Peyer's patch (tissue), 4 donors: ENCODE data around the gene PLOD1. TPM values are rescaled to one million over a fixed set of nuclear protein-coding genes. Genes with fewer than 3 reads are reported as not detected.
"Not testable (repeated sequence)": the region's sequence is repeated elsewhere in the genome, so short reads cannot be mapped to it uniquely, and the experiment has no call there.

ENCODE experiments used
- DNase-seq, 3 donors: peaks; one replicate each; pipeline ENCODE4 v3.0.0-alpha.2; 2017 to 2019
- H3K27ac ChIP-seq, 4 donors: fragments of 200-600 bp; sonication (generic); one replicate each; pipeline ENCODE4 v1.5.1; 2016 to 2019
- H3K27me3 ChIP-seq, 2 donors: fragments of 200-600 bp; sonication (generic); one replicate each; pipeline ENCODE4 v1.5.1; 2019
- H3K36me3 ChIP-seq, 3 donors: fragments of 200-600 bp; sonication (generic); one replicate each; pipeline ENCODE4 v1.5.1; 2016 to 2019
- H3K4me1 ChIP-seq, 4 donors: fragments of 200-600 bp; sonication (generic); one replicate each; pipeline ENCODE4 v1.5.1; 2016 to 2019
- H3K4me3 ChIP-seq, 4 donors: fragments of 200-600 bp; sonication (generic); 1 replicate in 3 of 4; 2 replicates in 1 of 4; pipeline ENCODE4 v1.5.1; 2016 to 2019; ENCODE audit warnings: mild to moderate bottlenecking in 1 of 4
- H3K9me3 ChIP-seq, 4 donors: fragments of 200-600 bp; sonication (generic); one replicate each; pipeline ENCODE4 v1.5.1; 2016 to 2019; ENCODE audit warnings: mild to moderate bottlenecking in 1 of 4
- POLR2A ChIP-seq, 2 donors: fragments of 450-650 bp; IDR thresholded peaks; one replicate each; pipeline ENCODE4 v1.5.1; 2017; ENCODE audit warnings: antibody characterized with exemption in 2 of 2, mild to moderate bottlenecking in 2 of 2, moderate library complexity in 2 of 2
- total RNA-seq, 4 donors: library from RNA; depleted of rRNA; stranded (reverse); fragments of >200 nt; gene quantifications; one replicate each; pipeline ENCODE4 v1.1.0, GENCODE V29; 2016
- TF ChIP-seq, protein P1 (sequence below), 6 experiments: fragments of 450-650 bp in 4 of 6; fragments of 200-600 bp in 2 of 6; sonication (generic) in 1 of 6; IDR thresholded peaks; one replicate each; pipeline ENCODE4 v1.5.1; 2017 to 2019; ENCODE audit warnings: antibody characterized with exemption in 6 of 6, mild to moderate bottlenecking in 3 of 6, moderate library complexity in 1 of 6

Gene PLOD1
- total RNA-seq, 4 donors from 2014 or later: 23.9 to 75.2 (median 47.0) TPM

DNA sequence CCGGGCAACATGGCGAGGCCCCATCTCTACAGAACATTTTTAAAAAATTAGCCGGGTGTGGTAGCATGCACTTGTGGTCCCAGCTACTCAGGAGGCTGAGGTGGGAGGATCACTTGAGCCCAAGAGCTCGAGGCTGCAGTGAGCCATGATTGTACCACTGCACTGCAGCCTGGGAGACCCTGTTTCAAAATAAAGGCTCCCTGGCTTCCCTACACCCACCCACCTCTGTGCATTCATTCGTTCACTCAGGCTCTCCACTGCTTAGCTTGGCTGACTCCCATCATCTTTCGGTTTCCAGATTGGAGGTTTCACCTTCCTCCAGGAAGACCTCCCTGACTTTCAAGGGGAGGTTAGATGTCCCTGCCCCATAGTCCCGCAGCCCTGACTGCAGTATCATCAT, 22.5 kb upstream of the PLOD1 start:
- DNase-seq: no peak
- no peak for TF ChIP-seq POLR2A (IDR thresholded peaks at IDR 0.05)
- TF ChIP-seq, protein P1, sequence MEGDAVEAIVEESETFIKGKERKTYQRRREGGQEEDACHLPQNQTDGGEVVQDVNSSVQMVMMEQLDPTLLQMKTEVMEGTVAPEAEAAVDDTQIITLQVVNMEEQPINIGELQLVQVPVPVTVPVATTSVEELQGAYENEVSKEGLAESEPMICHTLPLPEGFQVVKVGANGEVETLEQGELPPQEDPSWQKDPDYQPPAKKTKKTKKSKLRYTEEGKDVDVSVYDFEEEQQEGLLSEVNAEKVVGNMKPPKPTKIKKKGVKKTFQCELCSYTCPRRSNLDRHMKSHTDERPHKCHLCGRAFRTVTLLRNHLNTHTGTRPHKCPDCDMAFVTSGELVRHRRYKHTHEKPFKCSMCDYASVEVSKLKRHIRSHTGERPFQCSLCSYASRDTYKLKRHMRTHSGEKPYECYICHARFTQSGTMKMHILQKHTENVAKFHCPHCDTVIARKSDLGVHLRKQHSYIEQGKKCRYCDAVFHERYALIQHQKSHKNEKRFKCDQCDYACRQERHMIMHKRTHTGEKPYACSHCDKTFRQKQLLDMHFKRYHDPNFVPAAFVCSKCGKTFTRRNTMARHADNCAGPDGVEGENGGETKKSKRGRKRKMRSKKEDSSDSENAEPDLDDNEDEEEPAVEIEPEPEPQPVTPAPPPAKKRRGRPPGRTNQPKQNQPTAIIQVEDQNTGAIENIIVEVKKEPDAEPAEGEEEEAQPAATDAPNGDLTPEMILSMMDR (IDR thresholded peaks at IDR 0.05): no peak
- H3K27ac ChIP-seq: no peak overlapping the region

DNA sequence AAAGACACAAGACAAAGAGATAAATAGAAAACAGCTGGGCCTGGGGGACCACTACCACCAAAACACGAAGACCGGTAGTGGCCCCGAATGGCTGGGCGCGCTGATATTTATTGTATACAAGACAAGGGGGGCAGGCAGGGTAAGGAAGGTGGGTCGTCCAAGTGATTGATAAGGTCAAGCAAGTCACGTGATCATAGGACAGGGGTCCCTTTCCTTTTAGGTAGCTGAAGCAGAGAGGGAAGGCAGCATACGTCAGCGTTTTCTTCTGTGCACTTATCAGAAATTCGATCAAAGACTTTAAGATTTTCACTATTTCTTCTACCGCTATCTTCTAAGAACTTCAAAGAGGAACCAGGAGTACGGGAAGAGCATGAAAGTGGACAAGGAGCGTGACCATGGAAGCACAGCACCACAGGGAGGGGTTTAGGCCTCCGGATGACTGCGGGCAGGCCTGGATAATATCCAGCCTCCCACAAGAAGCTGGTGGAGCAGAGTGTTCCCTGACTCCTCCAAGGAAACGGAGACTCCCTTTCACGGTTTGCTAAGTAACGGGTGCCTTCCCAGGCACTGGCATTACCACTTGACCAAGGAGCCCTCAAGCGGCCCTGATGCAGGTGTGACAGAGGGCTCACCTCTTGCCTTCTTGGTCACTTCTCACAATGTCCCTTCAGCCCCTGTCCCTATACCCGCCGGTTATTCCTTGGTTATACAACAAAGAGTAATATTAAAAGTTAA, 21.9 kb upstream of the PLOD1 start:
- not testable (repeated sequence) for H3K27ac ChIP-seq, DNase-seq

More for the DNA sequence above, 22.5 kb upstream of the PLOD1 start:
- Histone ChIP-seq H3K4me3 (no peak overlapping the region), H3K27me3 (no peaks in the 10 kb centered on the region), H3K36me3 (no peaks in the 10 kb centered on the region), H3K9me3 (no peaks in the 10 kb centered on the region), H3K4me1 (peaks cover 0 to 13% (median 0%) of the 10 kb centered on the region in 4 donors)

DNA sequence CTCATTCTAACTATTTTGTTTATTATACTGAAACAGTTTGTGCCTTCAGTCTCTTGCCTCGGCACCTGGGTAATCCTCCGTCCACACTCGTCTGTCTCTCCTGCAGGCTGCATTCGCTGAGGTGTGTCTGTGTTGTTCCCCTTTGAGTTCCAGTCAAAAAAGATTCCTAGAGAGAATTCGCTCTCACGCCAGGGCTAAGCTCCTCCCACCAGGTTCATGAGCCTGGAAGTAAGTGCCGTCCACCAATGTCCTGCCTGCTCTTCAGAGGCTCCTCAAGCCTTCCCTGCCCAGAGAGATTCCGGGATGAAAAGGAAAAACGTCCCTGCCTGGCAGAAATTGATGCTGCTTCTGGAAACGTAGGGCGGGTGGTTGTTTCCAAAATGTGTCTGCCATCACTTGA, 21.2 kb upstream of the PLOD1 start:
- DNase-seq: no peak
- H3K27me3 ChIP-seq: no peaks in the 10 kb centered on the region
- no peaks in the 10 kb centered on the region for H3K9me3 ChIP-seq
- H3K27ac ChIP-seq: no peak overlapping the region
- H3K4me1 ChIP-seq: peaks cover 0 to 14% (median 0%) of the 10 kb centered on the region in 4 donors
- TF ChIP-seq POLR2A (IDR thresholded peaks at IDR 0.05): no peak
- TF ChIP-seq, protein P1 (IDR thresholded peaks at IDR 0.05): no peak
- no peak overlapping the region for H3K4me3 ChIP-seq
- peaks cover 0 to under 1% (median 0%) of the 10 kb centered on the region in 3 donors for H3K36me3 ChIP-seq

More for the DNA sequence above, 21.9 kb upstream of the PLOD1 start:
- not testable (repeated sequence) for H3K9me3 ChIP-seq, H3K36me3 ChIP-seq, H3K4me3 ChIP-seq, H3K27me3 ChIP-seq
- peaks cover 0 to 13% (median 0%) of the 10 kb centered on the region in 4 donors for H3K4me1 ChIP-seq

DNA sequence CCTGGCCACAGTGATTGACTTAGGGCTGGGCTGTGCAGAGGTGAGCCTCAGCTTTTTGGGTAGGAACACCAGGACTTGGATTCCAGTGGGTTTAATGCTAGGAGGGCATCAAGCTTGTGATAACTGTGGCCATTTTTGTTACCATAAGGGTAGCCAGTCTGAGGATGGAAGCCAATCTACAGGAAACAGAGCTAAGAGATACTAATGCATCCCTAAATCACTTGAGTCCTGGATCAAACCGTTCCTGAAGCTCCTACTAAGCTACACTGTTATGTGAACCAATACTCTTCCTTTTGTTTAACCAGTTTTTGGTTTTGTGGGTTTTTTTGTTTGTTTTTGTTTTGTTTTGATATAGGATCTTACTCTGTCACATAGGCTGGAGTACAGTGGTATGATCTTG, 20.5 kb upstream of the PLOD1 start:
- no peaks in the 10 kb centered on the region for H3K27me3 ChIP-seq
- H3K27ac ChIP-seq: no peak overlapping the region
- DNase-seq: no peak
- peaks cover 0 to 8% (median 0%) of the 10 kb centered on the region in 3 donors for H3K36me3 ChIP-seq
- no peak overlapping the region for H3K4me3 ChIP-seq
- no peak for TF ChIP-seq POLR2A (IDR thresholded peaks at IDR 0.05)
- TF ChIP-seq, protein P1 (IDR thresholded peaks at IDR 0.05): no peak
- no peaks in the 10 kb centered on the region for H3K9me3 ChIP-seq
- peaks cover 0 to 21% (median 0%) of the 10 kb centered on the region in 4 donors for H3K4me1 ChIP-seq

DNA sequence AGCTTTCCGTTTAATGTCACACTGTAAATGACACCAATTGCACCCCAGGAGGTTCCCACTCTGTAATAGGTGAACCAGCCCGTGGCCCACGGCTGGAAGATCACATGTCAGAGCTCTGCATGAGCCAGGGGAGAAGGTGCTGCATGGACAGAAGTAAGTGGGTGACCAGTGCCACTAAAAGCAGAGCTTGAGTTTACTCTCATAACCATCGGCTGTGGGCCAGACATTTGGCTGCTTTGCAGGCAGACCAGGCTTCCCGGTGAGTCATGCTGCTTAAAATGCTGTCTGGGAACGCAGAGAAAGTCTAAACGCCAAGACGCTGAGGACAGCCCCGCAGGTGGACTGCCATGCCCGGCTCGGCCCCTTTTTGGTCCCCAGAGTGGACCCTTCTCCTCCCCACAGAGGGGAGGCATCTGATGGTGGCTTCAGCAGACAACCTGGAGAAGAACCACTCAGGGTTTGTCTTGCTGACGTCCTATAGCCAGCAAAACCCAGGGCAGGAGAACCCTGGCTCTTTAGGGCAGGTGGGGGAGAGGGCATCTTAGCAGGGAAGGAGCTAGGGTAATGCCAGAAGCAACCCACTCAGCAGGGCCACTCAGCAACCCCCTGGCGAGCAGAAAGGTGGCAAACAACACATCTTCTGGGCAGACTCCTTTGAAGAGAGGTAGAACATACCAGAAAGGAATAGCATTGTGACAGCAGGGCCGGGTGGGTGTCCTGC, 15.6 kb upstream of the PLOD1 start:
- Histone ChIP-seq H3K36me3 (peaks cover 0 to 54% (median 0%) of the 10 kb centered on the region in 3 donors), H3K4me3 (no peak overlapping the region), H3K4me1 (peaks cover 2 to 54% (median 9%) of the 10 kb centered on the region in 4 donors), H3K27ac (peak overlapping the region in 1 of 4 donors; percentile 34), H3K27me3 (no peaks in the 10 kb centered on the region), H3K9me3 (no peaks in the 10 kb centered on the region)
- TF ChIP-seq, protein P1 (IDR thresholded peaks at IDR 0.05): no peak
- TF ChIP-seq POLR2A (IDR thresholded peaks at IDR 0.05): no peak
- DNase-seq: no peak

DNA sequence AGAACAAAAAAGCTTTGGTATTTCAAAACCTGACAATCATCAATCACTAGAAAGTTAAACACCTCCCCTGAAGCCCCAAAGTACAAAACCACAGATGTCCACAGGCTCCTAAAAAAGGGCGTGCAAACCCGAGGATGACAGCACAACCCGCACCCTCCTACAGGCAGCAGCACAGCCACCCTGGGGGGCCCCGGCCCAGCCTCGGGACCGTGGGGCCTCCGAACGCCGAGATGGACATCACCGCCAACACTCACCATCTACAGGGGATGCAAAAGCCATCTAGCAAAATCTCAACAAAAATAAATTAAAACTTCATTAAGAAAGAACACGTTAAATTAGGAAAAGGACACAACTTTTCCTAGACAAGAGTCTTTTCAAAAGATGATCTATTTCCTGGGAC, 14.9 kb upstream of the PLOD1 start:
- H3K9me3 ChIP-seq: no peaks in the 10 kb centered on the region
- H3K27me3 ChIP-seq: no peaks in the 10 kb centered on the region
- H3K27ac ChIP-seq: peak overlapping the region in 1 of 4 donors; percentile 34
- H3K4me3 ChIP-seq: no peak overlapping the region
- DNase-seq: no peak
- peaks cover 0 to 54% (median 0%) of the 10 kb centered on the region in 3 donors for H3K36me3 ChIP-seq
- peaks cover 2 to 61% (median 15%) of the 10 kb centered on the region in 4 donors for H3K4me1 ChIP-seq
- TF ChIP-seq, protein P1 (IDR thresholded peaks at IDR 0.05): no peak
- no peak for TF ChIP-seq POLR2A (IDR thresholded peaks at IDR 0.05)
